ENCODE measurements around the gene PPP1R14C. TPM values are rescaled to one million over a fixed set of nuclear protein-coding genes. Genes with fewer than 3 reads are reported as not detected.

PPP1R14C gene
- polyA plus RNA-seq, 2 donors, result 7.8 to 12.4 TPM

GRCh38 chr6:150247803-150248202, 105.0 kb downstream of the PPP1R14C start:
- H3K9me3 ChIP-seq (ENCODE audit: control insufficient read depth in 2 of 2, insufficient read depth in 1 of 2, low read depth in 1 of 2, low read length in 1 of 2), result peaks cover 0 to 2% of the 10 kb centered on the region in 2 donors
- H3K4me3 ChIP-seq (ENCODE audit: low read depth in 1 of 2, low read length in 2 of 2), result no peak overlapping the region
- WGBS, 2 donors, result 92 to 95% methylated on average over 2 of the region's 2 CpGs
- H3K36me3 ChIP-seq (ENCODE audit: control insufficient read depth in 2 of 2, insufficient read depth in 2 of 2, low read length in 1 of 2), result no peaks in the 10 kb centered on the region
- H3K27me3 ChIP-seq (ENCODE audit: control insufficient read depth in 1 of 2, insufficient read depth in 2 of 2, low read length in 2 of 2), result no peaks in the 10 kb centered on the region
- H3K27ac ChIP-seq (ENCODE audit: low read depth in 2 of 2, low read length in 1 of 2), result no peak overlapping the region
- peaks cover 0 to 2% of the 10 kb centered on the region in 2 donors for H3K4me1 ChIP-seq (ENCODE audit: control insufficient read depth in 2 of 2, insufficient read depth in 2 of 2, low read length in 1 of 2)

GRCh38 chr6:150248300-150248699, 105.5 kb downstream of the PPP1R14C start:
- H3K27ac ChIP-seq (ENCODE audit: low read depth in 2 of 2, low read length in 1 of 2), result no peak overlapping the region
- no peaks in the 10 kb centered on the region for H3K27me3 ChIP-seq (ENCODE audit: control insufficient read depth in 1 of 2, insufficient read depth in 2 of 2, low read length in 2 of 2)
- H3K9me3 ChIP-seq (ENCODE audit: control insufficient read depth in 2 of 2, insufficient read depth in 1 of 2, low read depth in 1 of 2, low read length in 1 of 2), result peaks cover 0 to 2% of the 10 kb centered on the region in 2 donors
- H3K4me3 ChIP-seq (ENCODE audit: low read depth in 1 of 2, low read length in 2 of 2), result no peak overlapping the region
- H3K4me1 ChIP-seq (ENCODE audit: control insufficient read depth in 2 of 2, insufficient read depth in 2 of 2, low read length in 1 of 2), result peaks cover 0 to 2% of the 10 kb centered on the region in 2 donors
- 79 to 84% methylated on average over 1 of the region's 1 CpG for WGBS, 2 donors
- no peaks in the 10 kb centered on the region for H3K36me3 ChIP-seq (ENCODE audit: control insufficient read depth in 2 of 2, insufficient read depth in 2 of 2, low read length in 1 of 2)

GRCh38 chr6:150249261-150249660, 106.4 kb downstream of the PPP1R14C start:
- Histone ChIP-seq H3K4me3 (ENCODE audit: low read depth in 1 of 2, low read length in 2 of 2) (no peak overlapping the region), H3K27ac (ENCODE audit: low read depth in 2 of 2, low read length in 1 of 2) (no peak overlapping the region), H3K36me3 (ENCODE audit: control insufficient read depth in 2 of 2, insufficient read depth in 2 of 2, low read length in 1 of 2) (no peaks in the 10 kb centered on the region), H3K4me1 (ENCODE audit: control insufficient read depth in 2 of 2, insufficient read depth in 2 of 2, low read length in 1 of 2) (peaks cover 0 to 2% of the 10 kb centered on the region in 2 donors), H3K27me3 (ENCODE audit: control insufficient read depth in 1 of 2, insufficient read depth in 2 of 2, low read length in 2 of 2) (no peaks in the 10 kb centered on the region), H3K9me3 (ENCODE audit: control insufficient read depth in 2 of 2, insufficient read depth in 1 of 2, low read depth in 1 of 2, low read length in 1 of 2) (peaks cover 0 to 2% of the 10 kb centered on the region in 2 donors)
- WGBS, 2 donors, result 77 to 86% methylated on average over 2 of the region's 2 CpGs

- WGBS, 2 donors, result 40 to 54% methylated on average over 4 of the region's 4 CpGs
- no peak overlapping the region for H3K4me3 ChIP-seq (ENCODE audit: low read depth in 1 of 2, low read length in 2 of 2)
- peak overlapping the region in 1 of 2 donors; percentile 20 for H3K27ac ChIP-seq (ENCODE audit: low read depth in 2 of 2, low read length in 1 of 2)
These were observed 108.0 kb downstream of the PPP1R14C start for GRCh38 chr6:150250826-150251225.

GRCh38 chr6:150251566-150252186, 108.8 kb downstream of the PPP1R14C start:
- Histone ChIP-seq H3K36me3 (ENCODE audit: control insufficient read depth in 2 of 2, insufficient read depth in 2 of 2, low read length in 1 of 2) (no peaks in the 10 kb centered on the region), H3K27ac (ENCODE audit: low read depth in 2 of 2, low read length in 1 of 2) (no peak overlapping the region), H3K9me3 (ENCODE audit: control insufficient read depth in 2 of 2, insufficient read depth in 1 of 2, low read depth in 1 of 2, low read length in 1 of 2) (peaks cover 0 to 2% of the 10 kb centered on the region in 2 donors), H3K4me1 (ENCODE audit: control insufficient read depth in 2 of 2, insufficient read depth in 2 of 2, low read length in 1 of 2) (peaks cover 0 to 9% of the 10 kb centered on the region in 2 donors), H3K4me3 (ENCODE audit: low read depth in 1 of 2, low read length in 2 of 2) (no peak overlapping the region), H3K27me3 (ENCODE audit: control insufficient read depth in 1 of 2, insufficient read depth in 2 of 2, low read length in 2 of 2) (no peaks in the 10 kb centered on the region)
- 84 to 93% methylated on average over 6 of the region's 6 CpGs for WGBS, 2 donors

More at GRCh38 chr6:150250826-150251225, 108.0 kb downstream of the PPP1R14C start:
- no peaks in the 10 kb centered on the region for H3K36me3 ChIP-seq (ENCODE audit: control insufficient read depth in 2 of 2, insufficient read depth in 2 of 2, low read length in 1 of 2)
- peaks cover 0 to 6% of the 10 kb centered on the region in 2 donors for H3K4me1 ChIP-seq (ENCODE audit: control insufficient read depth in 2 of 2, insufficient read depth in 2 of 2, low read length in 1 of 2)
- no peaks in the 10 kb centered on the region for H3K27me3 ChIP-seq (ENCODE audit: control insufficient read depth in 1 of 2, insufficient read depth in 2 of 2, low read length in 2 of 2)
- peaks cover 0 to 2% of the 10 kb centered on the region in 2 donors for H3K9me3 ChIP-seq (ENCODE audit: control insufficient read depth in 2 of 2, insufficient read depth in 1 of 2, low read depth in 1 of 2, low read length in 1 of 2)

- Histone ChIP-seq H3K36me3 (ENCODE audit: control insufficient read depth in 2 of 2, insufficient read depth in 2 of 2, low read length in 1 of 2) (no peaks in the 10 kb centered on the region), H3K9me3 (ENCODE audit: control insufficient read depth in 2 of 2, insufficient read depth in 1 of 2, low read depth in 1 of 2, low read length in 1 of 2) (peaks cover 0 to 2% of the 10 kb centered on the region in 2 donors), H3K27me3 (ENCODE audit: control insufficient read depth in 1 of 2, insufficient read depth in 2 of 2, low read length in 2 of 2) (no peaks in the 10 kb centered on the region), H3K4me1 (ENCODE audit: control insufficient read depth in 2 of 2, insufficient read depth in 2 of 2, low read length in 1 of 2) (peaks cover 0 to 9% of the 10 kb centered on the region in 2 donors), H3K27ac (ENCODE audit: low read depth in 2 of 2, low read length in 1 of 2) (no peak overlapping the region), H3K4me3 (ENCODE audit: low read depth in 1 of 2, low read length in 2 of 2) (no peak overlapping the region)
- WGBS, 2 donors, result 79 to 82% methylated on average over 6 of the region's 6 CpGs
These were observed 110.0 kb downstream of the PPP1R14C start for GRCh38 chr6:150252714-150253444.

GRCh38 chr6:150253489-150253888, 110.6 kb downstream of the PPP1R14C start:
- Histone ChIP-seq H3K4me1 (ENCODE audit: control insufficient read depth in 2 of 2, insufficient read depth in 2 of 2, low read length in 1 of 2) (peaks cover 0 to 9% of the 10 kb centered on the region in 2 donors), H3K4me3 (ENCODE audit: low read depth in 1 of 2, low read length in 2 of 2) (no peak overlapping the region), H3K36me3 (ENCODE audit: control insufficient read depth in 2 of 2, insufficient read depth in 2 of 2, low read length in 1 of 2) (no peaks in the 10 kb centered on the region), H3K9me3 (ENCODE audit: control insufficient read depth in 2 of 2, insufficient read depth in 1 of 2, low read depth in 1 of 2, low read length in 1 of 2) (no peaks in the 10 kb centered on the region), H3K27ac (ENCODE audit: low read depth in 2 of 2, low read length in 1 of 2) (no peak overlapping the region), H3K27me3 (ENCODE audit: control insufficient read depth in 1 of 2, insufficient read depth in 2 of 2, low read length in 2 of 2) (no peaks in the 10 kb centered on the region)
- WGBS, 2 donors, result 56 to 65% methylated on average over 3 of the region's 3 CpGs

GRCh38 chr6:150254770-150255169, 111.9 kb downstream of the PPP1R14C start:
- no peak overlapping the region for H3K27ac ChIP-seq (ENCODE audit: low read depth in 2 of 2, low read length in 1 of 2)
- H3K36me3 ChIP-seq (ENCODE audit: control insufficient read depth in 2 of 2, insufficient read depth in 2 of 2, low read length in 1 of 2), result no peaks in the 10 kb centered on the region
- H3K4me1 ChIP-seq (ENCODE audit: control insufficient read depth in 2 of 2, insufficient read depth in 2 of 2, low read length in 1 of 2), result peaks cover 0 to 9% of the 10 kb centered on the region in 2 donors
- H3K9me3 ChIP-seq (ENCODE audit: control insufficient read depth in 2 of 2, insufficient read depth in 1 of 2, low read depth in 1 of 2, low read length in 1 of 2), result no peaks in the 10 kb centered on the region
- 69 to 70% methylated on average over 4 of the region's 4 CpGs for WGBS, 2 donors
- no peak overlapping the region for H3K4me3 ChIP-seq (ENCODE audit: low read depth in 1 of 2, low read length in 2 of 2)
- H3K27me3 ChIP-seq (ENCODE audit: control insufficient read depth in 1 of 2, insufficient read depth in 2 of 2, low read length in 2 of 2), result no peaks in the 10 kb centered on the region

GRCh38 chr6:150255840-150256239, 113.0 kb downstream of the PPP1R14C start:
- Histone ChIP-seq H3K27ac (ENCODE audit: low read depth in 2 of 2, low read length in 1 of 2) (peak overlapping the region; percentile 51 to 67), H3K9me3 (ENCODE audit: control insufficient read depth in 2 of 2, insufficient read depth in 1 of 2, low read depth in 1 of 2, low read length in 1 of 2) (no peaks in the 10 kb centered on the region), H3K27me3 (ENCODE audit: control insufficient read depth in 1 of 2, insufficient read depth in 2 of 2, low read length in 2 of 2) (no peaks in the 10 kb centered on the region), H3K4me1 (ENCODE audit: control insufficient read depth in 2 of 2, insufficient read depth in 2 of 2, low read length in 1 of 2) (peaks cover 0 to 9% of the 10 kb centered on the region in 2 donors), H3K4me3 (ENCODE audit: low read depth in 1 of 2, low read length in 2 of 2) (no peak overlapping the region), H3K36me3 (ENCODE audit: control insufficient read depth in 2 of 2, insufficient read depth in 2 of 2, low read length in 1 of 2) (no peaks in the 10 kb centered on the region)
- WGBS, 2 donors, result 58 to 75% methylated on average over 9 of the region's 9 CpGs
